MCF 10A (cell line): ENCODE results near the gene PKNOX2. TPM values are rescaled to one million over a fixed set of nuclear protein-coding genes. Genes with fewer than 3 reads are reported as not detected.

Experiments
- BruUV-seq: library from RNA; stranded (reverse); fragments of 400-500 nt; replicated peaks from 2 replicates; lab custom pipeline; 2021; lab: Mats Ljungman, UMichigan
- CTCF ChIA-PET: fragments of 300-600 bp; sonication (Branson Sonifier 250); formaldehyde crosslinking; extraction: SDS; loops from one replicate; lab custom pipeline; 2021; ENCODE audit warnings: antibody characterized with exemption, inconsistent platforms; lab: Yijun Ruan, JAX
- POLR2A ChIA-PET: fragments of 300-600, 350-650 bp; sonication (Branson Sonifier 250); formaldehyde crosslinking; extraction: SDS; loops from one replicate; lab custom pipeline; 2020; ENCODE audit warnings: antibody characterized with exemption, inconsistent platforms; lab: Yijun Ruan, JAX
- DNase-seq: peaks from one replicate; pipeline ENCODE4 v3.0.0-alpha.2; 2018; ENCODE audit not compliant: unreplicated experiment
- H3K27ac Mint-ChIP-seq: one replicate; pipeline ENCODE4 v1.8.0; 2022; ENCODE audit warnings: mild to moderate bottlenecking, low read depth, mixed read lengths; ENCODE audit not compliant: unreplicated experiment
- H3K27me3 Mint-ChIP-seq: one replicate; pipeline ENCODE4 v1.8.0; 2022; ENCODE audit warnings: mixed read lengths; ENCODE audit not compliant: insufficient read depth, unreplicated experiment
- H3K36me3 Mint-ChIP-seq: one replicate; pipeline ENCODE4 v1.8.0; 2022; ENCODE audit warnings: mild to moderate bottlenecking, moderate library complexity, mixed read lengths; ENCODE audit not compliant: insufficient read depth, unreplicated experiment
- H3K4me1 Mint-ChIP-seq: one replicate; pipeline ENCODE4 v1.8.0; 2022; ENCODE audit warnings: mixed read lengths; ENCODE audit not compliant: insufficient read depth, unreplicated experiment
- H3K4me3 Mint-ChIP-seq: one replicate; pipeline ENCODE4 v1.8.0; 2022; ENCODE audit warnings: mild to moderate bottlenecking, moderate library complexity, mixed read lengths; ENCODE audit not compliant: unreplicated experiment
- H3K9me3 Mint-ChIP-seq: one replicate; pipeline ENCODE4 v1.8.0; 2022; ENCODE audit warnings: mixed read lengths; ENCODE audit not compliant: unreplicated experiment
- intact Hi-C: fragments of 100-400 bp; cut with micrococcal nuclease; formaldehyde crosslinking; loops from 2 replicates; pipeline ENCODE4 v1.14.1; 2022
- total RNA-seq: library from RNA; stranded (reverse); gene quantifications from 2 replicates; pipeline ENCODE4 v1.2.3, GENCODE V29; 2022
- TF ChIP-seq, protein P1 (sequence below): fragments of 200-600 bp; IDR thresholded peaks from one replicate; pipeline ENCODE4 v1.8.0; 2022; ENCODE audit warnings: antibody characterized with exemption, mild to moderate bottlenecking; ENCODE audit not compliant: unreplicated experiment

PKNOX2 gene
- total RNA-seq, 1 experiment from 2014 or later = not detected

GRCh38 chr11:125306476-125306875, 141.9 kb downstream of the PKNOX2 start:
- TF ChIP-seq, protein P1, sequence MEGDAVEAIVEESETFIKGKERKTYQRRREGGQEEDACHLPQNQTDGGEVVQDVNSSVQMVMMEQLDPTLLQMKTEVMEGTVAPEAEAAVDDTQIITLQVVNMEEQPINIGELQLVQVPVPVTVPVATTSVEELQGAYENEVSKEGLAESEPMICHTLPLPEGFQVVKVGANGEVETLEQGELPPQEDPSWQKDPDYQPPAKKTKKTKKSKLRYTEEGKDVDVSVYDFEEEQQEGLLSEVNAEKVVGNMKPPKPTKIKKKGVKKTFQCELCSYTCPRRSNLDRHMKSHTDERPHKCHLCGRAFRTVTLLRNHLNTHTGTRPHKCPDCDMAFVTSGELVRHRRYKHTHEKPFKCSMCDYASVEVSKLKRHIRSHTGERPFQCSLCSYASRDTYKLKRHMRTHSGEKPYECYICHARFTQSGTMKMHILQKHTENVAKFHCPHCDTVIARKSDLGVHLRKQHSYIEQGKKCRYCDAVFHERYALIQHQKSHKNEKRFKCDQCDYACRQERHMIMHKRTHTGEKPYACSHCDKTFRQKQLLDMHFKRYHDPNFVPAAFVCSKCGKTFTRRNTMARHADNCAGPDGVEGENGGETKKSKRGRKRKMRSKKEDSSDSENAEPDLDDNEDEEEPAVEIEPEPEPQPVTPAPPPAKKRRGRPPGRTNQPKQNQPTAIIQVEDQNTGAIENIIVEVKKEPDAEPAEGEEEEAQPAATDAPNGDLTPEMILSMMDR = no peak
- ChIA-PET POLR2A (no interaction called here), CTCF (interaction anchor here (0.7 to 1.1 kb wide), 2 partner anchors 38 to 140 kb away, joined by 3 to 4 read pairs; no protein-coding TSS in a partner anchor)
- Mint-ChIP-seq H3K9me3 (no peaks in the 10 kb centered on the region), H3K4me1 (peaks cover under 1% of the 10 kb centered on the region), H3K27ac (no peak overlapping the region), H3K27me3 (no peaks in the 10 kb centered on the region), H3K4me3 (no peak overlapping the region), H3K36me3 (no peaks in the 10 kb centered on the region)
- intact Hi-C loops = no loop called here
- no TSS peak for BruUV-seq
- no peak for DNase-seq

DNA sequence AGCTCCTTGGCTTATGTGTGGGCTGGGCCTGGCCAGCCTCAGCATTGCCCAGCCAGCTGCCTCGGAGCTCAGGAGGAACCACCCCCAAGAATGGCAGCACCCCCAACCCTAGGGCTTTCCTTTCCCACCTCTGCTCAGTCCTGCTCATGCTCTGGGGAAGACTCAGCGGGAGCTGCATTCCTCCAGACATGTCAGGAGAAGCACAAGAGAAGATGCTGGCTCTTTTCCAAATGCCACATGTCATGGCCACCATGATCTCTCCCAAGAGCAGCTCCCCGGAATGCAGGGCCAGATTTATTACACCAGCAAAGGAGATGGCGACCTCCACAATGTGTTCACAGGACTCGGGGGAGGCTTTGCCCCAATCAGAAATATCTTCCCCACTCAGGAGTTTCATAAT, 143.7 kb downstream of the PKNOX2 start:
- Mint-ChIP-seq H3K4me3 (no peak overlapping the region), H3K27ac (no peak overlapping the region), H3K4me1 (no peaks in the 10 kb centered on the region), H3K27me3 (no peaks in the 10 kb centered on the region), H3K36me3 (no peaks in the 10 kb centered on the region), H3K9me3 (no peaks in the 10 kb centered on the region)
- POLR2A ChIA-PET = no interaction called here
- TF ChIP-seq, protein P1 = no peak
- BruUV-seq = no TSS peak
- intact Hi-C loops = no loop called here
- CTCF ChIA-PET = interaction anchor here (1.2 kb wide), 1 partner anchor 35 kb away, joined by 3 read pairs; no protein-coding TSS in a partner anchor
- no peak for DNase-seq

GRCh38 chr11:125312391-125312790, 147.8 kb downstream of the PKNOX2 start:
- H3K27ac Mint-ChIP-seq = no peak overlapping the region
- no peaks in the 10 kb centered on the region for H3K4me1 Mint-ChIP-seq
- H3K9me3 Mint-ChIP-seq = peaks cover 7% of the 10 kb centered on the region

DNA sequence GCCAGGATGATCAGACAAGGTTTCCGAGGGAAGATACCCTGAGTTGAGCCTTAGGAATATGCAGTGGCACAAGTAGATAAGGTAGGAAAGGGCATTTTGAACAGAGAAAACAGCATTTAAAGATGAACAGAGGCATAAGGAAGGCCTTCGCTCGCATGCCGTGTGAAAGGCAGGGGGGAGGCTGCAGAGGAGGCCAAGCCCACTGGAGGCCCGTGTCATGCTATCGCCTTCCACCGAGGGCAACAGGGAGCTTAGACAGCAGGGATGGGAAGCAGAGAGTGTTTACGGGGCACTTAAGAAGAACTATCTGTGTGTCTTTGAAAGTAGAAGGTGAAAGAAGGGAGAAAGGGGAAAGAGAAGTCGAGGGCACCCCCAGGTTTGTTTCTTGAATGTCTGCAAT, 148.3 kb downstream of the PKNOX2 start:
- CTCF ChIA-PET = interaction anchor here (0.6 to 1.0 kb wide), 2 partner anchors 147 to 710 kb away, joined by 4 to 5 read pairs; no protein-coding TSS in a partner anchor
- Mint-ChIP-seq H3K4me1 (no peaks in the 10 kb centered on the region), H3K9me3 (peaks cover 7% of the 10 kb centered on the region), H3K36me3 (no peaks in the 10 kb centered on the region), H3K27ac (no peak overlapping the region), H3K4me3 (no peak overlapping the region), H3K27me3 (no peaks in the 10 kb centered on the region)
- TF ChIP-seq, protein P1 = no peak
- DNase-seq = no peak
- intact Hi-C loops = no loop called here
- POLR2A ChIA-PET = no interaction called here
- BruUV-seq = no TSS peak

More at GRCh38 chr11:125312391-125312790, 147.8 kb downstream of the PKNOX2 start:
- no peak overlapping the region for H3K4me3 Mint-ChIP-seq
- DNase-seq = no peak
- no TSS peak for BruUV-seq
- TF ChIP-seq, protein P1 = no peak
- H3K36me3 Mint-ChIP-seq = no peaks in the 10 kb centered on the region
- CTCF ChIA-PET = interaction anchor here (0.5 kb wide), 1 partner anchor 899 kb away, joined by 3 read pairs; the partner anchor contains the start of gene RPUSD4
- H3K27me3 Mint-ChIP-seq = no peaks in the 10 kb centered on the region
- intact Hi-C loops = no loop called here
- POLR2A ChIA-PET = no interaction called here
